HepG2 (cell line): ENCODE data around the gene HSDL2. TPM values are rescaled to one million over a fixed set of nuclear protein-coding genes. Genes with fewer than 3 reads are reported as not detected.

Source experiments
- ATAC-seq: fragments of 200-7000 bp; cut with Tn5 transposase; 3 replicates; pipeline ENCODE4 v1.9.1; 2020; ENCODE audit warnings: mild to moderate bottlenecking, moderate library complexity
- BruUV-seq: library from RNA; stranded (reverse); fragments of 400-500 nt; replicated peaks from 2 replicates; lab custom pipeline; 2021; lab: Mats Ljungman, UMichigan
- CTCF ChIA-PET: fragments of 300-600 bp; formaldehyde crosslinking; extraction: SDS; loops from one replicate; lab custom pipeline; 2021; ENCODE audit warnings: low total read pairs, inconsistent platforms, low intra/inter-chr PET ratio; lab: Yijun Ruan, JAX
- POLR2A ChIA-PET: fragments of 350-600 bp; sonication (Branson Sonifier 250); formaldehyde crosslinking; loops from one replicate; lab custom pipeline; 2020; ENCODE audit warnings: antibody characterized with exemption, inconsistent platforms; lab: Yijun Ruan, JAX
- DNase-seq: peaks from one replicate; pipeline ENCODE4 v3.0.0-alpha.2; 2015; ENCODE audit warnings: low spot score
- FAIRE-seq: peaks from 3 replicates; lab custom pipeline; 2011; peaks lifted over from hg19 to GRCh38; lab: Jason Lieb, UNC
- H2AFZ ChIP-seq: one replicate; pipeline ENCODE4 v1.6.1; 2011; ENCODE audit warnings: low read length, inconsistent platforms
- H3K27ac ChIP-seq: fragments of 300-600 bp; 3 replicates; pipeline ENCODE4 v1.8.0; 2011; ENCODE audit warnings: mixed run types, mild to moderate bottlenecking, mixed read lengths, low read length, inconsistent platforms; ENCODE audit not compliant: insufficient read depth; ENCODE audit errors: extremely low read length
- H3K27me3 ChIP-seq, 2 experiments: fragments of 200-600 bp in 1 of 2; 2 replicates in 1 of 2; 3 replicates in 1 of 2; pipeline versions ENCODE4 v1.6.0 to v1.8.0; 2011; ENCODE audit warnings: low read length in 2 of 2, mild to moderate bottlenecking in 2 of 2, moderate library complexity in 2 of 2, inconsistent platforms in 1 of 2; ENCODE audit not compliant: insufficient read depth in 2 of 2, control insufficient read depth in 1 of 2
- H3K36me3 ChIP-seq, 2 experiments: fragments of 200-600 bp in 1 of 2; replicated peaks in 1 of 2; 2 replicates in 1 of 2; 3 replicates in 1 of 2; pipeline versions ENCODE4 v1.5.1 to v1.8.0; 2011; ENCODE audit warnings: low read length in 2 of 2, inconsistent platforms in 1 of 2; ENCODE audit not compliant: insufficient read depth in 2 of 2, control insufficient read depth in 1 of 2
- H3K4me1 ChIP-seq: 2 replicates; pipeline ENCODE4 v1.5.1; 2012; ENCODE audit warnings: low read length, inconsistent platforms; ENCODE audit not compliant: insufficient read depth
- H3K4me2 ChIP-seq: 2 replicates; pipeline ENCODE4 v1.6.0; 2011; ENCODE audit warnings: low read depth, low read length, inconsistent platforms
- H3K4me3 ChIP-seq, 3 experiments: fragments of 200-600 bp in 1 of 3; sonication (generic), shearing (Covaris generic) in 1 of 3; replicated peaks in 1 of 3; 2 replicates each; pipeline ENCODE4 v1.5.1; 2011 to 2016; ENCODE audit warnings: low read length in 3 of 3, inconsistent platforms in 2 of 3, low read depth in 2 of 3, mild to moderate bottlenecking in 2 of 3, control low read depth in 1 of 3, mixed read lengths in 1 of 3; ENCODE audit not compliant: insufficient read depth in 1 of 3
- H3K79me2 ChIP-seq: one replicate; pipeline ENCODE4 v1.6.1; 2011; ENCODE audit warnings: low read length, inconsistent platforms; ENCODE audit not compliant: insufficient read depth
- H3K9ac ChIP-seq: 2 replicates; pipeline ENCODE4 v1.6.0; 2011; ENCODE audit warnings: mild to moderate bottlenecking, low read depth, low read length, inconsistent platforms; ENCODE audit not compliant: insufficient read depth
- H3K9me3 ChIP-seq: 2 replicates; pipeline ENCODE4 v1.5.1; 2012; ENCODE audit warnings: mild to moderate bottlenecking, low read length
- H4K20me1 ChIP-seq: 2 replicates; pipeline ENCODE4 v1.6.0; 2011; ENCODE audit warnings: inconsistent platforms, mild to moderate bottlenecking, low read length, moderate library complexity; ENCODE audit not compliant: insufficient read depth
- ATF7-NPFF ChIP-seq: sonication (generic); formaldehyde crosslinking; IDR thresholded peaks from 2 replicates; pipeline ENCODE4 v1.8.1; 2023; ENCODE audit warnings: mild to moderate bottlenecking, low read depth, missing genetic modification reagents, moderate library complexity
- FIP1L1 ChIP-seq: fragments of 200-400 bp; formaldehyde crosslinking; IDR thresholded peaks from 2 replicates; pipeline ENCODE4 v1.6.1; 2018; ENCODE audit warnings: low read depth, mild to moderate bottlenecking, low read length, moderate library complexity, borderline replicate concordance; ENCODE audit not compliant: insufficient read depth
- FOXA3 ChIP-seq: IDR thresholded peaks from 2 replicates; pipeline ENCODE4 v1.6.1; 2016; ENCODE audit warnings: missing genetic modification reagents, missing compliant biosample characterization
- MTERF4 ChIP-seq: sonication (generic); formaldehyde crosslinking; IDR thresholded peaks from 2 replicates; pipeline ENCODE4 v1.8.0; 2023; ENCODE audit warnings: mild to moderate bottlenecking, missing genetic modification reagents
- MYC ChIP-seq: sonication (generic); formaldehyde crosslinking; IDR thresholded peaks from 2 replicates; pipeline ENCODE4 v1.9.0; 2021; ENCODE audit warnings: missing genetic modification reagents, borderline replicate concordance
- NFE2L2 ChIP-seq: fragments of 150-350 bp; IDR thresholded peaks from 2 replicates; pipeline ENCODE4 v1.6.1; 2014; ENCODE audit warnings: low read length
- REL ChIP-seq: sonication (generic); formaldehyde crosslinking; conservative IDR thresholded peaks from 2 replicates; pipeline ENCODE4 v1.8.0; 2022; ENCODE audit warnings: mild to moderate bottlenecking, missing genetic modification reagents, moderate library complexity
- TFDP1 ChIP-seq: IDR thresholded peaks from 2 replicates; pipeline ENCODE4 v1.6.1; 2016; ENCODE audit warnings: missing compliant biosample characterization, missing genetic modification reagents, borderline replicate concordance
- THYN1 ChIP-seq: sonication (generic); formaldehyde crosslinking; IDR thresholded peaks from 2 replicates; pipeline ENCODE4 v1.8.1; 2023; ENCODE audit warnings: low read depth, mild to moderate bottlenecking, moderate library complexity, missing genetic modification reagents, borderline replicate concordance
- ZBTB14 ChIP-seq: sonication (generic); formaldehyde crosslinking; IDR thresholded peaks from 2 replicates; pipeline ENCODE4 v1.4.0; 2020; ENCODE audit warnings: missing genetic modification reagents
- ZNF430 ChIP-seq: sonication (generic); formaldehyde crosslinking; IDR thresholded peaks from 2 replicates; pipeline ENCODE4 v1.9.0; 2021; ENCODE audit warnings: mild to moderate bottlenecking, missing genetic modification reagents
- ZNF550 ChIP-seq: sonication (generic); formaldehyde crosslinking; IDR thresholded peaks from 2 replicates; pipeline ENCODE4 v1.4.0; 2020; ENCODE audit warnings: mild to moderate bottlenecking, missing genetic modification reagents, borderline replicate concordance
- ZNF652 ChIP-seq: IDR thresholded peaks from 2 replicates; pipeline ENCODE4 v1.6.1; 2016; ENCODE audit warnings: low read depth, borderline replicate concordance
- ZSCAN12 ChIP-seq: sonication (generic); formaldehyde crosslinking; IDR thresholded peaks from 2 replicates; pipeline ENCODE4 v1.9.0; 2021; ENCODE audit warnings: mild to moderate bottlenecking, missing genetic modification reagents
- WGBS: methylation state at CpG from one replicate; pipeline ENCODE4 v1.1.6; 2017; ENCODE audit warnings: low lambda C conversion rate; 5-methylcytosine and 5-hydroxymethylcytosine counted together
- in situ Hi-C: cut with HindIII; loops from 2 replicates; pipeline ENCODE4 v1.10.0; 2017; ENCODE audit warnings: low pct_unique_long_range_greater_than_20kb; ENCODE audit not compliant: extremely low pct_ligation_motif_present
- intact Hi-C: fragments of 100-400 bp; cut with micrococcal nuclease; formaldehyde crosslinking; loops from one replicate; pipeline ENCODE4 v1.10.0; 2022; ENCODE audit not compliant: unreplicated experiment
- polyA plus RNA-seq, 8 experiments: library from polyadenylated mRNA; depleted of rRNA in 3 of 8; stranded (reverse) in 7 of 8; unstranded in 1 of 8; fragments of >200 nt; fragmentation: Illumina TruSeq in 4 of 8; extraction: Trizol in 4 of 8; gene quantifications; 2 replicates each; pipeline versions ENCODE4 v1.2.1 to v1.2.3, GENCODE V29; 2011 to 2016; ENCODE audit warnings: low read depth in 4 of 8, missing spikeins in 1 of 8, mixed read lengths in 1 of 8; ENCODE audit not compliant: insufficient read depth in 1 of 8
- total RNA-seq, 5 experiments: library from RNA; depleted of rRNA; stranded (reverse); fragments of >200 nt; fragmentation: Illumina TruSeq; extraction: Trizol; gene quantifications; 2 replicates each; pipeline ENCODE4 v1.2.3, GENCODE V29; 2016; ENCODE audit warnings: low read depth in 1 of 5

HSDL2 gene
- total and polyA plus RNA-seq, 2 of the 13 experiments (the other 11 are each of a cell fraction or from before 2014, with no cell fraction given), result 55.3 to 80.2 TPM

DNA sequence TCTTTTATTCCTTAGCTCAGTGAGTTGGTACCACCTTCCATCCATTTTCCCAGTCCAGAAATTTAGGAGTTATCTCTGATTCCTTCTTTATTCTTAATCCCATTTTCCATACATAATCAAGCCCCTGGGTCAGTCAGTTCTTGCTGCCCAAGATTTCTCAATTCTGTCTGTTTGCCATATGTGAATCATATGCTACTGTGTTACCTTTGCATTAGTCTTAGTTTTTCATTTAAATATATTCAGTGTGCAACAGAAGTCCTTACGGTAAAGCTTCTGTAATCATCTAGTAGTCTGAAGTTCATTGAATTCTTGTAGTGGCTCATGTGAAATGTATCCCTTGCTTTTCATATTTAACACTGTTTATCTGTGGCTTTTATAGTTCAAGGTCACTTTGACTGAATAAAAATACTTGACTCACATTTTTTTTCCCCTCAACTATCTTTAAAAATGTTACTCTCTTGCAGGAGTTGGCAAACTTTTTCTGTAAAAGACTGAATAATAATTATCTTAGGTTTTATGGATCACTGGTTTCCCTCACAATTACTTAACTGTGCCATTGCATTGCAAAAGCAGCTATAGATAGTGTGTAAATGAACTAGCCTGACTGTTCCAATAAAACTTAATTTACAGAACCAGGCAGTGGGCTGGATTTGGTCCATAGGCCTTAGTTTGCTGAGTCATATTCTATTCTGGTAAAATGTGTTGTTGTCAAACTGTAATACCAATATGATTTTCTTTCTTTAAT lies 113.7 kb downstream of the HSDL2 start:
- Histone ChIP-seq H3K9me3 (peaks cover 22% of the 10 kb centered on the region), H3K4me3 (peak overlapping the region in 1 of 3 experiments; percentile 8; a peak in 1 of 6 replicates), H3K27me3 (no peaks in the 10 kb centered on the region), H3K9ac (no peak overlapping the region), H2AFZ (no peak overlapping the region), H3K4me1 (peaks cover 80% of the 10 kb centered on the region), H3K27ac (peak overlapping the region; percentile 40), H3K4me2 (no peak overlapping the region), H3K36me3 (peaks cover 1 to 27% of the 10 kb centered on the region in 2 experiments), H4K20me1 (peaks cover 38% of the 10 kb centered on the region), H3K79me2 (peaks cover 99% of the 10 kb centered on the region)
- ChIA-PET POLR2A (interaction anchor here (0.5 kb wide), 1 partner anchor 993 kb away, joined by 3 read pairs; no protein-coding TSS in a partner anchor), CTCF (no interaction called here)
- intact Hi-C loops, result no loop called here
- no TSS peak for BruUV-seq
- WGBS, result 48% methylated on average over 1 of the region's 1 CpG
- in situ Hi-C loops, result loop anchor here (25.0 kb wide), 1 partner anchor 219 kb away; the partner anchor contains the start of gene INIP
- no peak for ATAC-seq
- FAIRE-seq, result no peak
- TF ChIP-seq MYC (CRISPR knock-in tag) (no peak), ZBTB14 (CRISPR knock-in tag) (no peak), ATF7-NPFF (CRISPR knock-in tag) (no peak), FOXA3 (CRISPR knock-in tag) (0 out of 2 replicates have a peak, but pooled peaks have one; percentile 9), REL (CRISPR knock-in tag) (no peak), TFDP1 (CRISPR knock-in tag) (no peak), ZNF550 (CRISPR knock-in tag) (no peak), ZNF430 (CRISPR knock-in tag) (no peak), MTERF4 (CRISPR knock-in tag) (no peak), NFE2L2 (peak; percentile 44), ZNF652 (CRISPR knock-in tag) (no peak), ZSCAN12 (CRISPR knock-in tag) (no peak), FIP1L1 (no peak), THYN1 (no peak)
- peak; percentile 36 for DNase-seq
